SJSA1 (cell line): ENCODE results near the gene MOB3B. TPM values are rescaled to one million over a fixed set of nuclear protein-coding genes. Genes with fewer than 3 reads are reported as not detected.

Source experiments
- DNase-seq, 2 experiments: peaks; one replicate each; pipeline ENCODE4 v3.0.0-alpha.2; 2015 to 2020; ENCODE audit warnings: low spot score in 2 of 2, low read depth in 1 of 2
- H3K27ac ChIP-seq: fragments of 250-450 bp; sonication (Bioruptor Pico); 2 replicates; pipeline ENCODE4 v1.5.1; 2020; ENCODE audit warnings: mild to moderate bottlenecking, moderate library complexity
- H3K27me3 ChIP-seq: fragments of 250-450 bp; sonication (Bioruptor Pico); replicated peaks from 2 replicates; pipeline ENCODE4 v1.5.1; 2020; ENCODE audit warnings: mild to moderate bottlenecking, moderate library complexity
- H3K36me3 ChIP-seq: fragments of 250-450 bp; sonication (Bioruptor Pico); 2 replicates; pipeline ENCODE4 v1.5.1; 2020; ENCODE audit warnings: mild to moderate bottlenecking
- H3K4me1 ChIP-seq: fragments of 250-450 bp; sonication (Bioruptor Pico); replicated peaks from 2 replicates; pipeline ENCODE4 v1.6.1; 2021; ENCODE audit warnings: mild to moderate bottlenecking
- H3K4me3 ChIP-seq: fragments of 250-450 bp; sonication (Bioruptor Pico); 2 replicates; pipeline ENCODE4 v1.5.1; 2020; ENCODE audit warnings: mild to moderate bottlenecking
- H3K9me3 ChIP-seq: fragments of 250-450 bp; sonication (Bioruptor Pico); replicated peaks from 2 replicates; pipeline ENCODE4 v1.5.1; 2020; ENCODE audit warnings: mild to moderate bottlenecking
- total RNA-seq: library from RNA; depleted of rRNA; stranded (reverse); fragments of >200 nt; shearing (Covaris generic); gene quantifications from 2 replicates; pipeline ENCODE4 v1.2.3, GENCODE V29; 2014; rRNA removed

The MOB3B gene
- total RNA-seq, 1 experiment from 2014 or later = not detected

DNA sequence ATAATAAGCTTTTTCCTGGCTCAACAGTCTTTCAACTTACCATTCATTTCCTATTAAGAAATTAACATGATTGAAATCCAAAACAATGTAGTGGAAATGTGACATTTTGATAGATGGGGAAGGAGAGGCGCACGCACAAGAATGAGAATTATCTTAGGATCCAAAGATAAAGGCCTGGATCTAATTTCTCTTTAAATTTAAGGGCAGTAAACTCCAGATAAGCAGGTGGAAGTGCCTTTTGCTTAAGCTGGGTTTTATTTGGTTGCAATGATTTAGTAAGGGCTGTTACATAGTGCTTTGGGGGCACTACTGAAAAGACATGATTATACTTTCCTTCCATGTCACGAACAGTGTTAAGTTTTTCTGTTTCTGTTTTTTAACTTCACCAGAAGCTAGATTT is 250.0 kb downstream of the MOB3B start:
- no peak for DNase-seq
- no peaks in the 10 kb centered on the region for H3K27me3 ChIP-seq
- H3K27ac ChIP-seq = no peak overlapping the region
- peaks cover 8% of the 10 kb centered on the region for H3K4me1 ChIP-seq
- no peaks in the 10 kb centered on the region for H3K9me3 ChIP-seq
- no peak overlapping the region for H3K4me3 ChIP-seq
- no peaks in the 10 kb centered on the region for H3K36me3 ChIP-seq

DNA sequence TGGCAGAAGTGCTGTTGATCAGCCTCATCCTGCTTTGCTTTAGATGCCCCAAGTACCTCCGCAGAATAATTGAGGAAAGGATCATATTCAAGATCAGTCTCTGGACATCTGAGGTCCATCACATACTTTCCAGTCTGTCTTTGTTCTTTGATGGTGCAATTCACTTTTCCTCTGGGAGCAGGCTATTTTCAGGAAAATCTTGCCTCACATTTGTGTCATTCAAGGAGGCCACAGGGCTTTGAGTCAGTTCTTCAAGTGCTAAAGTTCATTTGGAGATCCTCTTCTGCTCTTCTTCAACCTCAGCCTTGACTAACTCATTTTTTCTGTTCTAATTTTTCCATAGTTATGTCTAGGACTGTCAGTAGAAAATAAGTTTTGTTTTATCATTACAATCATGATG is 251.2 kb downstream of the MOB3B start:
- Histone ChIP-seq H3K27me3 (no peaks in the 10 kb centered on the region), H3K27ac (no peak overlapping the region), H3K4me3 (no peak overlapping the region), H3K4me1 (peaks cover 8% of the 10 kb centered on the region), H3K9me3 (no peaks in the 10 kb centered on the region), H3K36me3 (no peaks in the 10 kb centered on the region)
- no peak for DNase-seq

DNA sequence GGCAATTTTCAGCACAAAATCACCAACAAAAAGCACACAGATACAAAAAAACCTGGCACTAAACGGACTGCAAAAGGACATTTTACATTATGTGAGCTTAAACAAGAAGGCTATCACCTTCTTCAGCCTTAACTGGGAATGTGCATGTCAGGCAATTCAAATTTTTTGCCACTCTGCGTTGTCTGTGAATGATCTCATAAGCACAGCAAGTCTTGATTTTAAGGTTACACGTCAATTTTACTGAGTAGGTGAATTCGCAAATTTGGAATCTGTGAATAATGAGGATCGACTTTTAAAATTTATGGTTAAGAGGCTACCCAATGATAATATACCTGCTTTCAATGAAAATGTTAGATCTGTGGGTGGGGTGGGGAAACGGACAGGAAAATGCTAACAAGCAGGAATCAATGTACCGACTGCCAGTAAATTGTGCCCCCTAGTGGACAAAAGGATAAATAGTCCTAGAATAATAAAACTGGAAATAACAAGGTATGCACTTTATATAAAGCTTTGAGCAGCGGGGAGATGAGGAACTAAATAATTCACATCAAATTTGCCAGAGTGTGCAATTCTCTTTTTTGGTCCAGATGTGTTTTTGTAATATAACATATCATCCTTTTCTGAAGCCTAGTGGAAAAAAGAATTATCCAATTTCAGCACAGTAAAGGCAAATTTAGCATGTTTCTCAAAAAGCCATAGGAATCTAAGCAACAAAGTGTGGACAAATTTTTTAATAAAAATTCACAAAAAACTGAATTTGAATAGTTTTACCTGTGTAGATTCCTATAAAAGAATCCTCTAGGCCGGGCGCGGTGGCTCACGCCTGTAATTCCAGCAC is 253.2 kb downstream of the MOB3B start:
- Histone ChIP-seq H3K4me1 (peaks cover 8% of the 10 kb centered on the region), H3K27ac (no peak overlapping the region), H3K36me3 (no peaks in the 10 kb centered on the region), H3K27me3 (no peaks in the 10 kb centered on the region), H3K9me3 (no peaks in the 10 kb centered on the region), H3K4me3 (peak overlapping the region; percentile 7; the same call in 1 of the 2 replicates)
- DNase-seq = peak in 1 of 2 experiments; percentile 52

Other genes with a start within 250 kb of the MOB3B start
- gene EQTN, start 232.7 kb downstream of the MOB3B start, total RNA-seq = not detected in 2 replicates
- gene IFNK, start 5.5 kb downstream of the MOB3B start, total RNA-seq = not detected in 2 replicates
- gene C9orf72, start 43.7 kb upstream of the MOB3B start, total RNA-seq = 5.8 and 7.7 TPM in 2 replicates